ENCODE measurements around the gene WDR45.

DNA sequence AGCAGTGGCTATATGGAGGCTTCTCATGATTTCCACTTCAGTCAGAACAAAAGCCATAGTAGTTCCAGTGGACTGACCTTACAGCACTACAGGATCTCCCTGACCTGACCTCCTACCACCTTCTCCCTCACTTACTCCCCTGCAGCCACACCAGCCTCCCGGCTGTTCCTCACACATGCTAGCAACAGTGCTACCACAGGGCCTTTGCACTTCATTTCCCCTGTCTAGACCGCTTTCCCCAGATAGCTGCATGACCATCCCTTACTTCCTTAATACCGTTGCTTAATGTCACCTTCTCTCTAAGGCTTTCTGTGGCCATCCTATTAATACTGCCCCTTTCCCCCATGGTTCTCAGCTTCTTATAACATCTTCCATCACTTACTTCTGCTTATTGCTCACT is 30.7 kb upstream of the WDR45 start:
- TF ChIP-seq YY1 (IDR thresholded peaks at IDR 0.05; ENCODE audit: insufficient read depth, insufficient read length) (no peak), ZNF274 (IDR thresholded peaks at IDR 0.05; ENCODE audit: low read depth, low read length) (no peak)
